Ishikawa (cell line): ENCODE data around the gene EDN1.

Experiments
- CEBPB ChIP-seq: IDR thresholded peaks from 2 replicates; pipeline ENCODE4 v1.6.1; 2012
- EGR1 ChIP-seq: IDR thresholded peaks from 2 replicates; pipeline ENCODE4 v1.6.1; 2012
- EP300 ChIP-seq: IDR thresholded peaks from 2 replicates; pipeline ENCODE4 v1.6.1; 2012; ENCODE audit warnings: borderline replicate concordance
- FOXM1 ChIP-seq: IDR thresholded peaks from 2 replicates; pipeline ENCODE4 v1.6.1; 2012; ENCODE audit warnings: low read depth, borderline replicate concordance
- NFIC ChIP-seq: IDR thresholded peaks from 2 replicates; pipeline ENCODE4 v1.6.1; 2012
- RAD21 ChIP-seq: IDR thresholded peaks from 2 replicates; pipeline ENCODE4 v1.6.1; 2012; ENCODE audit warnings: low read depth
- TAF1 ChIP-seq: IDR thresholded peaks from 2 replicates; pipeline ENCODE4 v1.6.1; 2012; ENCODE audit warnings: low read depth, mild to moderate bottlenecking
- TCF12 ChIP-seq: IDR thresholded peaks from 2 replicates; pipeline ENCODE4 v1.6.1; 2012; ENCODE audit warnings: low read depth
- TEAD4 ChIP-seq: IDR thresholded peaks from 2 replicates; pipeline ENCODE4 v1.6.1; 2012
- YY1 ChIP-seq: IDR thresholded peaks from 2 replicates; pipeline ENCODE4 v1.6.1; 2012; ENCODE audit warnings: low read depth
- ZBTB7A ChIP-seq: IDR thresholded peaks from 2 replicates; pipeline ENCODE4 v1.6.1; 2012; ENCODE audit warnings: low read depth
- TF ChIP-seq, protein P1 (sequence below): IDR thresholded peaks from 2 replicates; pipeline ENCODE4 v1.6.1; 2012
- TF ChIP-seq, protein P2 (sequence below): IDR thresholded peaks from 2 replicates; pipeline ENCODE4 v1.6.1; 2012; ENCODE audit warnings: low read depth, mild to moderate bottlenecking
- TF ChIP-seq, protein P3 (sequence below): IDR thresholded peaks from 2 replicates; pipeline ENCODE4 v1.6.1; 2012

The EDN1 gene

DNA sequence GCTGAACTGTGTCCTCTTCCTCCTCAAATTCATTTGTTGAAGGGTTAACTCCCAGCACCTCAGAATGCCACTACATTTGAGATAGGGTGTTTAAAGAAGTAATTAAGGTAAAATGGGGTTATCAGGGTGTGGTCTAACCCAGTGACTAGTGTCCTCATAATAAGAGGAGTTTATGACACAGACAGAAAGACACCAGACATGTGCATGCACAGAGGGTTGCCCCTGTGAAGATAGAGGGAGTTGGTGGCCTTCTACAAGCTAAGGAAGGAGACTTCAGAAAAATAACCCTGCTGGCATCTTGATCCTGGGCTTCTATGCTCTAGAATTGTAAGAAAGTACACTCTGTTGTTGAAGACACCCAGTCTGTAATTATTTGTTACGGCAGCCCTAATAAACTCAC is 24.9 kb upstream of the EDN1 start:
- no peak for TF ChIP-seq NFIC
- TF ChIP-seq TCF12, result no peak
- no peak for TF ChIP-seq RAD21
- TF ChIP-seq, protein P1, sequence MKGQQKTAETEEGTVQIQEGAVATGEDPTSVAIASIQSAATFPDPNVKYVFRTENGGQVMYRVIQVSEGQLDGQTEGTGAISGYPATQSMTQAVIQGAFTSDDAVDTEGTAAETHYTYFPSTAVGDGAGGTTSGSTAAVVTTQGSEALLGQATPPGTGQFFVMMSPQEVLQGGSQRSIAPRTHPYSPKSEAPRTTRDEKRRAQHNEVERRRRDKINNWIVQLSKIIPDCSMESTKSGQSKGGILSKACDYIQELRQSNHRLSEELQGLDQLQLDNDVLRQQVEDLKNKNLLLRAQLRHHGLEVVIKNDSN, result no peak
- no peak for TF ChIP-seq CEBPB
- TF ChIP-seq, protein P2, sequence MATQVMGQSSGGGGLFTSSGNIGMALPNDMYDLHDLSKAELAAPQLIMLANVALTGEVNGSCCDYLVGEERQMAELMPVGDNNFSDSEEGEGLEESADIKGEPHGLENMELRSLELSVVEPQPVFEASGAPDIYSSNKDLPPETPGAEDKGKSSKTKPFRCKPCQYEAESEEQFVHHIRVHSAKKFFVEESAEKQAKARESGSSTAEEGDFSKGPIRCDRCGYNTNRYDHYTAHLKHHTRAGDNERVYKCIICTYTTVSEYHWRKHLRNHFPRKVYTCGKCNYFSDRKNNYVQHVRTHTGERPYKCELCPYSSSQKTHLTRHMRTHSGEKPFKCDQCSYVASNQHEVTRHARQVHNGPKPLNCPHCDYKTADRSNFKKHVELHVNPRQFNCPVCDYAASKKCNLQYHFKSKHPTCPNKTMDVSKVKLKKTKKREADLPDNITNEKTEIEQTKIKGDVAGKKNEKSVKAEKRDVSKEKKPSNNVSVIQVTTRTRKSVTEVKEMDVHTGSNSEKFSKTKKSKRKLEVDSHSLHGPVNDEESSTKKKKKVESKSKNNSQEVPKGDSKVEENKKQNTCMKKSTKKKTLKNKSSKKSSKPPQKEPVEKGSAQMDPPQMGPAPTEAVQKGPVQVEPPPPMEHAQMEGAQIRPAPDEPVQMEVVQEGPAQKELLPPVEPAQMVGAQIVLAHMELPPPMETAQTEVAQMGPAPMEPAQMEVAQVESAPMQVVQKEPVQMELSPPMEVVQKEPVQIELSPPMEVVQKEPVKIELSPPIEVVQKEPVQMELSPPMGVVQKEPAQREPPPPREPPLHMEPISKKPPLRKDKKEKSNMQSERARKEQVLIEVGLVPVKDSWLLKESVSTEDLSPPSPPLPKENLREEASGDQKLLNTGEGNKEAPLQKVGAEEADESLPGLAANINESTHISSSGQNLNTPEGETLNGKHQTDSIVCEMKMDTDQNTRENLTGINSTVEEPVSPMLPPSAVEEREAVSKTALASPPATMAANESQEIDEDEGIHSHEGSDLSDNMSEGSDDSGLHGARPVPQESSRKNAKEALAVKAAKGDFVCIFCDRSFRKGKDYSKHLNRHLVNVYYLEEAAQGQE, result no peak
- no peak for TF ChIP-seq TAF1

DNA sequence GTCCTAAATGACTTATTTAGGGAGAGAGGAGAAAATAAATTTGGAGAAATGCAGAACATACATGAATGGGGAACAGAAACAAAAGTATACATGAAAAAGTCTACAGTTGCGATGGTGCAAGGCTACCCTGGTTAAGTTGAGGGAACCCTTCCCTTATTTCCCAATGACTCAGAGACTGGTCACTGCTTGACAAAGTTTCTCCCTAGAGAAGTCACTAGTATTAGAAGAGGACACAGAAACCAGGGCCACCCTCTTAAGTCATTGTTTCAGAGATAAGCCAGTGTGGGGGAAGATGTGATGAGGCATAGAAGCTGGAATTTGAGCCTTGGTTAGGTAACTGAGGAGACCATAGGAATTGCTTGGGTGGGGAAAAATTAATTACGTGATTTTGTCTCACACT is 24.4 kb upstream of the EDN1 start:
- TF ChIP-seq, protein P2, result no peak
- TF ChIP-seq FOXM1, result no peak
- no peak for TF ChIP-seq TAF1
- no peak for TF ChIP-seq EP300
- TF ChIP-seq, protein P3, sequence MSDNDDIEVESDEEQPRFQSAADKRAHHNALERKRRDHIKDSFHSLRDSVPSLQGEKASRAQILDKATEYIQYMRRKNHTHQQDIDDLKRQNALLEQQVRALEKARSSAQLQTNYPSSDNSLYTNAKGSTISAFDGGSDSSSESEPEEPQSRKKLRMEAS, result no peak
- TF ChIP-seq ZBTB7A, result no peak
- TF ChIP-seq, protein P1, result no peak

DNA sequence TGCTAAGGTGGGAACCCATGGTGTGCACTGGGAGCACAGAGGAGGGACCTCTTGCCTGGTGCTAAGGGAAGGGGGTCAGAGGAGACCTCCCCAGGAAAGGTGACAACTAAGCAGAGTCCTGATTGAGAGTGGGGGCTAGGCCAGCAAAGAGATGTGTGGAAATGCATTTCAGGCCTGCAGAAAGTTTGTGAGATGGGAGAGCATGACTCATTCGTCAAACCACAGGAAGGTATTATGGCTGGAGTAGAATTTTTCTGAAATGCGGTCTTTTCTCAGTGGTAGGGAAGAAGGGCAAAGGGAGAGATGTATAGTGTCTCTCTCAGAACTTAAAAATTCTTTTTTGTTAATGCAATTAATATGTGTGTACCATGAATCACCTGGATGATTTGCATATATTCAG is 23.6 kb upstream of the EDN1 start:
- no peak for TF ChIP-seq EGR1
- TF ChIP-seq, protein P3, result no peak
- no peak for TF ChIP-seq EP300
- no peak for TF ChIP-seq TAF1
- no peak for TF ChIP-seq TCF12

DNA sequence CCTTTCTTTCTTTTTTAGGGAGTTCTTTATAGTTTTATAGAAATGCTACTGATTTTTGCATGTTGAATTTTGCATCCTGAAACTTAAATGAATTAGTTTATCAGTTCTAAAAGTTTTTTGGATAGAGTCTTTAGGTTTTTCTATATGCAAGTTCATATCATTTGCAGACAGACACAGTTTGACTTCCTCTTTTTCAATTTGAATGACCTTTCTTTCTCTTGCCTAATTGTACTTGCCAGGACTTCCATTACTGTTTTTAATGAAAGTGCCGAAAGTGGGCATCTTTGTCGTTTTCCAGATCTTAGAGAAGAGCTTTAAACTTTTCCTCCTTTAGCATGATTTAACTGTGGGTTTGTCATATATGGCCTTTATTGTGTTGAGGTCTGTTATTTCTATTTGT is 21.1 kb upstream of the EDN1 start:
- TF ChIP-seq, protein P3, result no peak
- TF ChIP-seq, protein P1, result no peak
- no peak for TF ChIP-seq EP300
- no peak for TF ChIP-seq CEBPB
- TF ChIP-seq YY1, result no peak
- TF ChIP-seq TAF1, result no peak

DNA sequence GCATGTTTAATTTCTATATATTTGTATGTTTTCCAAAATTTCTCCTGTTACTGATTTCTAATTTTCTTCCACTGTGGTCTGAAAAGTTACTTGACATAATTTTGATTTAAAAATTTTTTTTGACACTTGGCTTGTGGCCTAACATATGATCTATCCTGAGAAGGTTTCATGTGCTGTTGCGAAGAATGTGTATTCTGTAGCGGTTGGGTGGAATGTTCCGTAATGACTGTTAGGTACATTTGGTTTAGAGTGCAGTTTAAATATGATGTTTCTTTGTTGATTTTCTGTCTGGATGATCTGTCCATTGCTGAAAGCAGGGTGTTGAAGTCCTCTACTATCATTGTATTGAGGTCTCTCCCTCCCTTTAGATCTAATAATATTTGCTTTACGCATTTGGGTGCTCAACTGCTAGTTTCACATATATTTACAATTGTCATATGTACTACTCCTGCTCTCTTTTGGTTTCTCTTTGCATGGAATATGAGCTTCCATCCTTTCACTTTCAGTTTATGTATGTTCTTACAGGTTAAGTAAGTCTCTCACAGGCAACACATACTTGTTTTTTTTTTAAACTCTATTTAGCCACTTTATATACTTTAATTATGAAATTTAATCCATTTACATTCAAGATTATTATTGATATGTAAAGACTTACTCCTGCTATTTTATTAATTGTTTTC is 19.5 kb upstream of the EDN1 start:
- TF ChIP-seq RAD21, result no peak
- no peak for TF ChIP-seq TAF1
- no peak for TF ChIP-seq NFIC
- TF ChIP-seq ZBTB7A, result no peak
- TF ChIP-seq, protein P1, result no peak
- TF ChIP-seq TEAD4, result no peak
- TF ChIP-seq CEBPB, result no peak
- TF ChIP-seq TCF12, result no peak
- TF ChIP-seq EP300, result no peak
- TF ChIP-seq, protein P3, result no peak
- TF ChIP-seq EGR1, result no peak
- no peak for TF ChIP-seq YY1
- no peak for TF ChIP-seq FOXM1
- TF ChIP-seq, protein P2, result no peak
